Vagina (tissue), 2 donors: ENCODE measurements around the gene SLC35D2.

Experiments used
- CTCF ChIP-seq, 3 experiments: fragments of 450-650 bp in 2 of 3; fragments of 200-600 bp in 1 of 3; sonication (generic) in 1 of 3; IDR thresholded peaks; one replicate each; pipeline ENCODE4 v1.5.1; 2017 to 2019; ENCODE audit warnings: antibody characterized with exemption in 3 of 3, mild to moderate bottlenecking in 2 of 3, moderate library complexity in 2 of 3
- POLR2A ChIP-seq, 2 donors: fragments of 450-650 bp; IDR thresholded peaks; one replicate each; pipeline ENCODE4 v1.6.1; 2017; ENCODE audit warnings: antibody characterized with exemption in 2 of 2, mild to moderate bottlenecking in 2 of 2, moderate library complexity in 2 of 2

- TF ChIP-seq CTCF (IDR thresholded peaks at IDR 0.05) (no peak), POLR2A (IDR thresholded peaks at IDR 0.05) (no peak)
Observed at GRCh38 chr9:96281641-96282040, 101.9 kb downstream of the SLC35D2 start.
